GM18502 (cell line): ENCODE data around the gene PARP12.

Source experiments
- ATAC-seq: cut with Tn5 transposase; IDR thresholded peaks from one replicate; pipeline ENCODE4 v1.9.1; 2021; ENCODE audit warnings: mild to moderate bottlenecking; ENCODE audit not compliant: unreplicated experiment, poor library complexity

PARP12 gene

DNA sequence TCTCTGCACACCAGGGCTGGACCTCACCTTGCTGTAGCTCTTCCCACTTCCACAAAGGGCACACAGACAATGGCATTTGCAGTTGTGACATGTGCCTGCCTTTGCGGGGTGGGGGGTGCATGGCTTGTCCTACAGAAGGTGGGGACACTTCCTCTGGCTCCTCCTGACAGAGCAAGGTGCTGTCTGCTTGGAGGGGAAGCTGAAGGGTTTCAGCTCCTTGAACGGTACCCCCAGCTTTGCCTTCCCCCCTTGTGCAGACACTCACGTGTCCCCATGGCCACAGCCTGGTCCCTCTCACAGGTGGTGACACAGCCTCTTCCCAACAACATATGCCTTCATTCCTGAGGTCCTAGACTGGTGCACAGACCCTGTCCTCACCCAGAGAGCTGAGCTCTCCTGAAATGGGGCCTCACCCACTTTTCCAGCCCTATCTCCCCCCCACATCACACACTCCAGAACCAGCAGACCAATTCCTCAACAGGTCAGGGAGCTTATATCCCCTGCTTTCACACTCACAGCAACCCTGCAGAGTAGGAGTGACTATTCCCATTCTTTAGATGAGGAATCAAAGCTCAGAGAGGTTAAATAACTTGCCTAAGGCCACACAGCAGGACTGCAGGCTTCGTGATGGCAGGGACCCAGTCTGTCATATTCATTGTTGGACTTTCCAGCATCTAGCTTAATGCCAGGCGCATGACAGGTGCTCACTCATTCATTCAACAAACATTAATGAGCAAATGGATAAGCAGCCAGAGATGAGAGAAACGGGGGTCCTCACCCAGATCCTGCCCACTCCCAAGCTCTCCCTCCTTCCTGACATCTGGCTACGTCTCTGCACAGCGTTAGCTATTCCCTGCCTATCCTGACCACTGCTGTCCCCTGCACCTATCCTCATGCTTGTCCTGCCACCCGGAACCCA is 44.4 kb downstream of the PARP12 start:
- no peak for ATAC-seq

- no peak for ATAC-seq
Observed at GRCh38 chr7:140017543-140017942, 45.2 kb downstream of the PARP12 start.

DNA sequence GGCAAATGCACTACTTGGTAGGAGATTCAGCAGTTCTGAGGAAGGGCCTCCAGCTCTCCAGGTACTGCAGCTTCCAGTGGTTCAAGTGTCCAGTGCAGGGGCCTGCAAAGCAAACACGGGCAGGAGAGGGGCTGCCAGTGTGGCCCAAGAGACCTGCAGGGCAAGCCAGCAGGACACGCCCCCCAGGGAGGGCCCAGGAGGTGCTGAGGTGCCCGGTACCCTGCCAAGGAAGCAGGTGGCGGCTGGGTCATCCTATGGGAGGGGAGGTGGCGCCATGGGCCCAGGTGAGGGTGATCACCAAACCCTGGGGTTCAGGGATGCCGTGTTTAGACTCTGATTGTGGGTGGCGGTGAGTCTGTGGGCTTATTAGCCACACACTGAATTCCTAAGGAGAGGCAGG is 45.7 kb downstream of the PARP12 start:
- no peak for ATAC-seq

GRCh38 chr7:140016540-140016939 is 46.2 kb downstream of the PARP12 start:
- no peak for ATAC-seq

- no peak for ATAC-seq
Observed at GRCh38 chr7:140015471-140015970, 47.2 kb downstream of the PARP12 start.

- no peak for ATAC-seq
Observed at GRCh38 chr7:140014123-140014522, 48.6 kb downstream of the PARP12 start.

- no peak for ATAC-seq
Observed at GRCh38 chr7:140013676-140014075, 49.1 kb downstream of the PARP12 start.

GRCh38 chr7:140010194-140010895 is 52.4 kb downstream of the PARP12 start:
- ATAC-seq: no peak

DNA sequence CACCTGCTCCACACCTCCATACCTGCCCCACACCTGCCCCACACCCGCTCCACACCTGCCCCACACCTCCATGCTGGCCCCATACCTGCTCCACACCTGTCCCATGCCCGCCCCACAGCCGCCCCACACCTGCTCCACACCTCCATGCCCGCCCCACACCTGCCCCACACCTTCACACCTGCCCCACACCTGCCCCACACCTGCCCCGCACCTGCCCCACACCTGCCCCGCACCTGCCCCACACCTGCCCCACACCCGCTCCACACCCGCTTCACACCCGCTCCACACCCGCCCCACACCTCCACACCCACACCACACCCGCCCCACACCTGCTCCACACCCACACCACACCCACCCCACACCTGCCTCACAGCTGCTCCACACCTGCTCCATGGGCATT is 53.0 kb downstream of the PARP12 start:
- ATAC-seq: no peak

- ATAC-seq: no peak
Observed at GRCh38 chr7:140008755-140009610, 53.8 kb downstream of the PARP12 start.

DNA sequence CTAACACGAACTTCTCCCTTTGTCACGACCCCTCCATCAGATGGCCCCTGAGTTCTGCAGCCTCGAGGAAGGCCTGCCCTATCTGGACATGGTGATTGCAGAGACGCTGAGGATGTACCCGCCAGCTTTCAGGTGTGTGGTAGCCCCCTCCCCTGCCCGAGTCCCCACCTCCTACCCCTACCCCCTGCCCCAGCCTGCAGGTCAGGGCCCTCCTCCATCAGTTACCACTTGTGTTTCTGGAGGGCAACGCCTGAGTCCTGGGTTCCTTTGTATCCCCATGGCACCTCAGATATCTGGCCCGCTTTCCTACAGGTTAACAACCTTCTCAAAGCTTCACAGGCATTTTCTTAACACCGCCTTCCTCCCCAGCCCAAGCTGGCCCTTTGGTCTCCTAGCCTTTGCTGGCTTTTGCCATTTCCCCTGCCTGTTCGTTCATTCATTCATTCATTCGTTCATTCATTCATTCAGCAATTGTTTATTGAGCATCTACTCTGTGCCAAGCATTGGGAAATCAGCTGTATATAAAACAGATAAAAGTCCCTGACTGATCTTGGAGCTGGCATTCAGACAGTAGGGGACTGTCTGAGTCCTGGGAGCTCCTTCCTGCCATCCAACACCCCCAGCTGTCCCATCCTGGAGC is 55.6 kb downstream of the PARP12 start:
- ATAC-seq: no peak

- no peak for ATAC-seq
Observed at GRCh38 chr7:140006600-140006999, 56.2 kb downstream of the PARP12 start.

- ATAC-seq: no peak
Observed at GRCh38 chr7:140005754-140006503, 56.8 kb downstream of the PARP12 start.

- no peak for ATAC-seq
Observed at GRCh38 chr7:140005341-140005740, 57.4 kb downstream of the PARP12 start.

- no peak for ATAC-seq
Observed at GRCh38 chr7:140004672-140005071, 58.1 kb downstream of the PARP12 start.

- ATAC-seq: no peak
Observed at GRCh38 chr7:140003913-140004382, 58.8 kb downstream of the PARP12 start.

DNA sequence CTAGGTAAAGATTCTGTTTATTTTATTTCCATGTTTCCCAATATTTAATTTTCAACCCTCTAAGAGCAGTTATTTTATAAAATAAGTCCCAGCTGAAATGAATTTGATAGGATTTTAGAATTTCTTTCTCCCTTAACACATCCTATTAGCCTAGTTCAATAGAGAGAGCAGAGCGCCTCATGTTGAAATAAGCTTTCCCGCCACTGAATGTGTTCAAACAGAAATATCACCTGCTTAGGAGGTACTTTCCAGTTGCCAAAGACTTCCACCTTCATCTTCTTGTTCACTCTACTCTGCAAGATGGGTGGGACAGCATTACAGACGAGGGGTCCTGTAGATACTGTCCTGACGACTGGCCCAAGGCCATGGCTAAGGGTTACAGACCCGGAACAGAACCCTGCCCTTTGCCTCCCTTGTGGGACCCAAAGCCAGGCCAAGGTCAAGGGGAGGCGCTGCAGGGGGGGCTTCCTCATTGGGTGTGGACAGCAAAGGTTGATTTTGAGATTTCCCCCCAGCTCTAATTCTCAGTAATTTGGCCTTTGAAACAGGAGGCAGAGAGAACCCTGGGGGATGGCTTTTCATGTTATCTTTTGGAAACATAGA is 62.0 kb downstream of the PARP12 start:
- ATAC-seq: no peak

DNA sequence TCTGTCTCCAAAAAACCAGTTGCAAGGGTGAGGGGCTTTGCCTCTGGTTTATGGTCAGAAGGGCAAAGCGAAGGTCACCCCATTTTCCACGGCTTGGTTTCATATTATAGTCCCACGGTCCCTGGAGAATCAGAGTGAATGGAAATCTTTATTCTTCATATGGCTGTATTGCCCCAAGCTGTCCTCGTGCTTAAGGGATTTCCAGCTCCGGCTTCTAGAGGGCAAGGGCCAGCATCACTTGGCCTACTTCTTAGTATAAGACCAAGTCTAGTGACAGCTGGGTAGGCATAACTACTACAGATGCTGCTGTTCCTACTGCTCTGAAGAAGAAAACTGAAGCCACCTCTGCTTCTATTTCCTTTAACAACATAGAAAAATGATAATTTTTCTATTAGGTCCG is 63.2 kb downstream of the PARP12 start:
- no peak for ATAC-seq

DNA sequence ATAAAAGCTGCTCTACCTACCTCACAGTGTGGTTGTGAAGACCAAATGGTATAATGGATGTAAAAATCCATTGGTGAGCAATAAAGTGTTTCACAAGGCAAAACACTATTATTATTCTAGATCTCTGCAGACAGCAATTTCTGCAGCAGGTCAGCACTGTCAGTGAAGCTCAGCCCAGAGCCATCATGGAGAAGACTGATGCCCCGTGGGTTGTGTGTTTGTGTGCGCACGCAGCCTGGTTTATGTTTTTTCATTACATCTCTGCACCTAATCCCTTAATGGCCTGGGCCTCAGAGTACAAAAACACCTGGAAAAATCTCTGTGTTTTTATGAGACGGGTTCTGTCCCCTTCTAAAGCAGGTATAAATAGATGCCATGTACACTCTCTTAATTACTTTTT is 64.2 kb downstream of the PARP12 start:
- no peak for ATAC-seq
